Stimulated activated CD4-positive, alpha-beta T cell treated with anti-CD3 and anti-CD28 coated beads, Interleukin-1b, Interleukin-23, amount 100 ng/mL, for 1 hour (primary cell): ENCODE data around the gene GOLGA7B.

Source experiments
- DNase-seq, 2 donors: peaks; one replicate each; pipeline ENCODE4 v3.0.0-alpha.2; 2020; ENCODE audit warnings: low read depth in 2 of 2

GOLGA7B gene

DNA sequence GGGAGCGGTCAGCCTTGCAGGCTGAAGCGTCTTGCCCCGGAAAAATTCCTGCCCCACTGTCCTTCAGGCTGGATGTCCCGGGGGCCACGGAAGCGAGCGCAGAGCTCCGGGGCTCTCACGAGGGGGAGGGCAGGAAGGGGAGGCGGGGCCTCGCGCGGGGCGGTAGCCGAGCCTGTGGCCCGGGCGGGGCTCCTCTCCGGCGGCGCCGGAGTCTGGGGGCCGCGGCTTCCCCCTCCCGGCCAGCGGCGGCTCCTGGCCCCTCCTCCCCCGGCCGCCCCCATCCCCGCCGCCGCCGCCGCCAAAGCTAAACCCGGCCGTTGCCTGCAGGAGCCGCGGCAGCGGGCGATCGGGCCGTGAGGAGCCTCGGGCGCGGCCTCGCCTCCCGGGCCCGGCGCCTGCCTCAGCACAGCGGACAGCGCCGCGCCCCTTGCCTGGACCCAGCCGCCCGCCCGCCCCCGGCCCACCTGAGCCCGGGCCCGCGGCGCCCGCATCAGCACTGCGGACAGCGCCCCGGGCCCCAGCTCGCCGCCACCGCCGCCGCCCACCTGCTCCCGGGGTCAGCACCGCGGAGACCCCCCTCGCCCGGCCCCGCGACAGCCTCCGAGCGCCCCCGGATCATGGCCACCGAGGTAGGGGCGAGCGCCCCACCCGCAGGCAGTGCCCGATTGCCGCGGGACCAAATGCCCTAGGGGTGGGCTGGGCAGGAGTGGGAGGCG, at the start of gene GOLGA7B:
TSS of gene GOLGA7B (plus strand) at position 157 of the 716 bp plus-strand sequence. CDS start at position 618, 461 bp downstream.
- DNase-seq: peak in 1 of 2 donors; percentile 36

DNA sequence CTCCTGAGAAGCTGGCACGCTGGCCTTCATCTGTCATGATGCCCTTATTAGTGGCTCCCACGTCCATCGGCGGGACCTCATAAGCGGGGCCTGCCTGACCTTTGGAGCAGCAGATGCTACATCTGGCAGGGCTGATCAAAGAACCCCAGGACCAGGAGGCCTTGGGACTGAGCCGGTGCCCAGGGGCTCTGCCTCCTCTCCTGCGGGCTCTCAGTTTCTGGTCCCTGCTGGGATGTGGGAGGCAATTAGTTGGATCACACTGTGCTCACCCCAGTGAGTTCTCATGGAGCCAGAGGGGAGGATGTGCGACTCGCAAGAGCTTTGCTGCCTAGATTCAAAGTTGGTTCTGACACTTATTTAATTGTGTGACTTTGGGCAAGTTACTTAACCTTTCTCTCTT, 49.2 kb upstream of the GOLGA7B start:
- DNase-seq: no peak

DNA sequence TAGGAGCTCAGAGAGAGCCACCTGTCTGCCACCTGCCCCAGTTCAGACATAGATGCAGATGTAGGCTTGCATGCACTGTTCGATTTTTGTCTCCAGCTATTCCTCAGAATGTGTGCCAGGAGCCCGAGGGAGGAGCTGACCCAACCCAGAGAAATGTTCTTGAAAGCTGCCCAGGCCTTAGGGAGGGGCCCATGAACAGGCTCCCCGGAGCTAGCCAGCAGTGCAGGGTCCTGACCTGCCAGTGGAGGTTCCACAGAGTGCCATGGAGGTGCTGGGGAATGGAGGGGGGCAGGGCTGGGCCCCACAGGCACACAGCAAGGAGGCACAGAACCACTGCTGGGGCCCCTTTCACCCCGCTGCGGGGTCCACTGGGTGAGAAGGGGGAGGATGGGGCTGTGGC, 48.2 kb upstream of the GOLGA7B start:
- no peak for DNase-seq

DNA sequence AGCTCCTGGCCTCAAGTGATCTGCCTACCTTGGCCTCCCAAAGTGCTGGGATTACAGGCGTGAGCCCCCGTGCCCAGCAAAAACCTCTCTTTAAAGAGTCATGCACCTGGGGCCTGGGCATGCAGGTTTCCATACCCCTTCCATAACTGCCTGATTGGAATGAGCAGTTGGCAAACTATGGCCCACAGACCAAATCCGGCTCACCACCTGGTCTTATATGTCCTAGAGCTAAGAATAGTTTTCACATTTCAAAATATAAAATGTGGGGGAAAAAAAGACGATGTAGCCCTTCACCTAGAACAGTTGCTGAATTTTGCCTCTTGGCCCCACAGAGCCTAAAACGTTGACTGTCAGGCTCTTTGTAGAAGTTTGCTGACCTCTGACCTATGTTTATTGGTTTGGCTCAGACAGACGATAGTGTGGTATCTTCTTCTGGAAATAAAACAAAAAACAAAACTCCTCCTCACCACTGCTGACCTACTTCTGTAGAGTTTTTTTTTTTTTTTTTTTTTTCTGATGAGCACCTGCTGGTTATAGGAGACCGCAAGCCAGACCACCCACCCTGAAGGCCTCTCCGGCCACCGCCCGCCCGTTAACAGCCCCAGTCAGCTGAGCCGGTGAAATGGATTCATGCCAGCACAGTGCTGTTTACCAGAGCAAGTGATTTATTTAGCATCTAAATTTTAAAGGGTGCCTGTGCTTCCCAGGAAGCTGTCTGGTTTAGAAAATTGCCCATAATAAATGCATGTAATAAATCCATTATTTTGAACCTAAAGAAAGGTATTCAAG, 44.4 kb upstream of the GOLGA7B start:
- no peak for DNase-seq

DNA sequence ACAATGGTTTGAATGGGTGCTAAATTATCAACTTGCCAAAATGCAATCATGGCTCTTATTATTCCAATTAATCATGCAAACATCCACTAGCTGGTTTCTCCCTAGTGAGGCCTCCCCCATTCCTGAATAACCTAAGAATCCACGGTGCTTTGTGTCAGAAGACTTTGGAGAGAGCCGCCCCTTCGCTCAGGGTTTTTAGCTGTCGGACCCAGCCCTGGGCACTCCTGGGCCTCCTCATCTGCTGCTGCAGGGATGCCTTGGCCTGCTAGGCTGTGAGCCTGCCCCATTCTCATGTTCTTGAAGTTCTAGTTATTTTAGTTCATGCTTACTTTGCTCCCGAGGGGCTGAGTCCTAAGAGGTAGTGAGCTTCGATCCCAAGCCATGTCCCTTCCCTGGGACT, 43.7 kb upstream of the GOLGA7B start:
- DNase-seq: no peak

DNA sequence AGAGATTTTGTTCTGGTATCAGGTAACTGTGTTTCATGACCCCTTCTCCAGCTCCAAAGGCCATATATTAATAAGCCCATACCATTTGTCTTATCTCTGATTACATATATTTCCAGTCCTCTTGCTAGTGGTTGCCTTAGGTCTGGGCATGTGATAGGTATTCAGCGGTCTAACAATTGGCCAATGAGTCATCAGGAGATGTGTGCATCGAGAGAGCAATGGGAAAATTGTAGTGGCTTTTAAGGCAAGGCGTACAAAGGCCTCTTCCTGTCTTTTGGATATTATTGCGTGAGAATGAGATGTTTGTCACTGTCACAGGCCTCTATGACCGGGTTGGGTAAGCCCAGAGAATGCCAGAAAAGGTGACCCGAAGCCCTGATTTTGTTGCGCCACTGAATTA, 39.2 kb upstream of the GOLGA7B start:
- DNase-seq: no peak

DNA sequence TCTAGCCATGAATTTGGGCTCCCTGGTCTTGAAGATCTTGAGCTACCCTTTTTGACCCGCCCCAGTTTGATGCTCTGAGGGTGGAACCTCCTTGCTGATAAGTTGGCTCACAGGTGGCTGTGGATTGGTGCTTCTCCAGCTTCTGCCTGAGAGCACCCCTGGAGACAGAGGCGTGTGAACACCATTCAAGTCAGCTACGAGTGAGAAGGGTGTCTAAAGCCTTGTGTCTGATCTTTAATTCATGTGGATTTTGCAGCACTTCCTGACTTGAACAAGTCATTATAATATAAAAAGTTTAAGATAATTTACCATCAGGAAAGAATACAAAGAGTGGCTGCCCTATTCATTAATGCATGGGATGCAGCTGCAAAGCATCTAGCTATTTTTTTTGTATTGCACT, 37.7 kb upstream of the GOLGA7B start:
- DNase-seq: no peak

DNA sequence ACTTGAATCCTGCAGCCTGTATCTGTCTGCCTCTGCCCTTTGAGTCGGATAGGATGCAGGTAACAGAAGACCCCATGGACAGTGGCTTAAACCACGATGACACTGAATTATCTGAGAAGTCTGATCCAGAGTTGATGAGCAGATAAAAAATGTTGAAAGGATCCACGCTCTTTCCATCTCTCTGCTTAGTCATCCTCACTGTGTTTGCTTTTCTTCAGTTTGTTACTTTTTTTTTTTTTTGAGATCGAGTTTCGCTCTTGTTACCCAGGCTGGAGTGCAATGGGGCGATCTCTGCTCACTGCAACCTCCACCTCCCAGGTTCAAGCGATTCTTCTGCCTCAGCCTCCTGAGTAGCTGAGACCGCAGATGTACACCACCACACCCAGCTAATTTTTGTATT, 36.9 kb upstream of the GOLGA7B start:
- DNase-seq: no peak

DNA sequence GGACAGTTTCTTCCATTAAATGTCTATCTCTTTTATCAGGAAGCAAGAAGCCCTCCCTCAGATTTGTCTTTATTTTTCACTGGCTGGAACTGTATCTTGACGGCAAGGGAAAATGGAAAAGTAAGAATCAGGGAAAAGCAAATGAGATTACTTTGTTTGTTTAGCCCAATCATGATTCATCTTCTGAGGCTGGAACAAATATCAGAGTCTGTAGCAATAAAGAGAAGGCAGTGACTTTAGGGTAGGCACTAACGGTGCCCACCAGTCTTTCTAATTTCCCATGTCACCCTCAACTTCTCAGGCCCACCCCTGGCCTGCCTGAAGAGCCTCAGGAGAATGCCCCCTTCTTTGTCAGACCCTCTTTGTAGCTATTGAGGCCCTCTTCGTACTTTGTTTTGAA, 36.3 kb upstream of the GOLGA7B start:
- DNase-seq: no peak

DNA sequence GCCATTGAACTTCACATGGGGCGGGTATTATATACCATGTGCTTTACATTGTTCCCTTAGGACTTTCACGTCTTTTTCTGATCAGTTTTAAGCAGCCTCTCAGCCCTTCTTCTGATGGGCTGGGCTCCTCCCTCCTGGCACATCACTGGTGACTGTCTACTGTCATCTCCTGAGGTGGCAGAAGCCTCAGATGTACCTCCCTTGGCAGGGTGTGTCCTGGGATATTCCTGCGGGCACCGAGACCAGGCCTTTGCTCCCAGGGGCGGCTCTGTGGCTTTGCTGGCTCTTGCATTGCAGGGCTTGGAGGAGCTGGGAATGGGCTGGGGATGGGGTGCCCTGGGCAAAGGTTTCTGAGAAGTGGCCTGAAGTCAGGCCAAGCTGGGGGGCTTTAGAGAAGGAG, 34.6 kb upstream of the GOLGA7B start:
- DNase-seq: no peak

DNA sequence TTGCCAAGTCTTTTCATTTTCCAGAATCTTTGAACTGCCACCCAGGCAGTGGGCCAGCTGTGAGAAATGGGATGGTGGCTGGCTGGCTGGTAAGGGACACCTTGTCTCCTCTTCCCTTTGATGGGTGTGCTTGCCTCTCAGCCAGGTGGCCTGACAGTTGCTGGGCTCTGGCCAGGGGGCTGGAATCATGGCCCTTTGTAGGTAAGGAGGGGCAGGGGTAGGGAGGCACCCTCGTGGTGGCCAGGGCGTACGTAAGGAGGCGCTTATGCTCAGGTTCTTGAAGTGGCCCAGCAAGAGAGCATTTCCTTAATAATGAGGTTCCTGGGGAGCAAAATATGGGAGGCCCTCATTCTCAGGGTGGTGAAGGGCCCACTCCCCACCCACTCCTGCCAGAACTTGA, 33.0 kb upstream of the GOLGA7B start:
- no peak for DNase-seq

DNA sequence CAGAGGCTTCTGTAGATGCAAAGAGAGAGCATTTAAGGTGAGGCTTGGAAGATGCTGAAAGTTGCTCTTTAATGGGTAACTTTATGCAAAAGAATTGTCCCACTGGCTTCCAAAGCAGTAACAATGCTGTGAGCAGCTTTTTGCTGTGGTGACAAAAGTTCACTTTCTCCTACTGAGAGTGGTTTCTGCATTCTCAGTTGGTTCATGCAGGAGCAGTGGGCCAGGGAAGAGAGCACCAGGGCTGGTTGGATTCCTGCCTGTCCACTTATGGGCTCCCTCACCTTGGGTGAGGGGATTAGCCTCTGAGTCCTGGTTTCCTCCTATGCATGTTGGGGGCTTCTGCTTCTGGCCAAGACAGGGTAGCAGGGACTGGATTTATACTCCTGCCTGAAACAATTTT, 31.1 kb upstream of the GOLGA7B start:
- no peak for DNase-seq

DNA sequence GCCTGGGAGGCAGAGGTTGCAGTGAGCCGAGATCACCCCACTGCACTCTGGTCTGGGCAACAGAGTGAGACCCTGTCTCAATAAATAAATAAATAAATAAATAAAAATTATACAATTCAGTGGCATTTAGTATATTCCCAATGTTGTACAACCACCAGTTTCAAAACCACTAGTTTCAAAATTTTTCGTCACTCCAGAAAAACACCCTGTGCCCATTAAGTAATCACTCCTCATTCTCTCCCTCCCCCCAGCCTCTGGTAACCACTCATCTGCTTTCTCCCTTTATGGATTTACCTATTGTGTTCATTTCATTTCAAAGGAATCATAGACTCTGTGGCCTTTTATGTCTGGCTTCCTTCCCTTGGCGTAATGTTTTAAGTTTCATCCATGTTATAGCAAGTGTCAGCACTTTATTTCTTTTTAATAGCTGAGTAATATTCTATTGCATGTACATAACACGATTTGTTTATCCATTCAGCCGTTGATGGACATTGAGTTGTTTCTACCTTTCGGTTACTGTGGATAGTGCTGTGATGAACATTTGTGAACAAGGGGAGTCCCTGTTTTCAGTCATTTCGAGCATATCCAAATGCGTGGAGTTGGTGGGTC, 29.4 kb upstream of the GOLGA7B start:
- no peak for DNase-seq

DNA sequence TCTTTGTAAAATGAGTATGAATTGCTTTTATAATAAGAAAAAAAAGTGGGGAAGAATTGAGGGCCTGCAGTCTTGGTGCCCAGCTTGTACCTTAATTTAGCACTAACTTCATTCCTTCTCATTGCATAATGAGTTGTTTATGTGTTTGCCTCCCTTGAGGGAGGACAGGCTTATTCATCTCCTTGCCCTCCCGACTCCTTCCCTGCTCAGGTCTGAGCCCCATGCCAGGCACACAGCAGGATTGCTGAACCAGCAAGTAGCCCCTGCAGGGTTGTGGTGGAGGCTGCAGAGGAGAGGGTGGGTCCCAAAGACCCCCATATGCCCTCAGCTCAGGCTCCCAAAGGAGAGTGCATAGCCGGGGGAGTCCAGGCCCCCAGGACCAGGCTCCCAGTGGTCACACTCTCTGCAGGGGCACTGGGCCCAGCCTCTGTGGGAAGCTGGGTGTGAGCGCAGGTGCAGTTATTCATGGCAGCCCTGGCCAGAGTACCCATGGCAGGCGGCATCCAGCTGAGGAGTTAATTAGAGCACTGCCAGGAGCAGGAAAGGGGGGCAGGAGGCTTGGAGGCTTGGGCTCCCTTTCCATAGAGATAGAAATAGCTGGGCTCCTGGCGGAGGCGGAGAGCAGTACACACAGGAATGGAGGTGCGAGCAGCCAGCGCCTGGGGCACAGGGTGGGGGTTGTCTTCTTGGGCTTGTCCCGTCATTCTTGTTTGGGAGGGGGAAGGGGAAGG, 28.2 kb upstream of the GOLGA7B start:
- DNase-seq: no peak

DNA sequence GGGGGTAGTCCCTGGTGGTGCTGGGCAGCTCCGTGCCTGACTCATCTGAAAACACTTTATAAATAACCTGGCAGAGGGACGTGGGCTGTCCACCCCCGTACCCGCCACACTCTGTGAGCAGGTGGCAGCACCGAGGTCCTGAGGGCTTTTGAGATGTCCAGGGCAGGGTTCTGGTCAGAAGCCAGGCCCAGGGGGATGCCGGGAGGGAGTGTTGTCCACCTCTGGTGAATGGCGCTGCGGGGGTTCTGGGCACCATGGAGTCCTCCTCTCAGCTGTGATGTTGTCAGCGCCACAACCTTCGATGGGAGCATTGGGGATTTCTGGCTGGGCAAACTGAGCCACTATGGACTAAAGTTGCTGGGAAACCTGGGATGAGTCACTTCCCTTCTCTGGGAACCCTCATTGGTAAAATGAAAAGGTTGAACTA, 27.4 kb upstream of the GOLGA7B start:
- DNase-seq: no peak

DNA sequence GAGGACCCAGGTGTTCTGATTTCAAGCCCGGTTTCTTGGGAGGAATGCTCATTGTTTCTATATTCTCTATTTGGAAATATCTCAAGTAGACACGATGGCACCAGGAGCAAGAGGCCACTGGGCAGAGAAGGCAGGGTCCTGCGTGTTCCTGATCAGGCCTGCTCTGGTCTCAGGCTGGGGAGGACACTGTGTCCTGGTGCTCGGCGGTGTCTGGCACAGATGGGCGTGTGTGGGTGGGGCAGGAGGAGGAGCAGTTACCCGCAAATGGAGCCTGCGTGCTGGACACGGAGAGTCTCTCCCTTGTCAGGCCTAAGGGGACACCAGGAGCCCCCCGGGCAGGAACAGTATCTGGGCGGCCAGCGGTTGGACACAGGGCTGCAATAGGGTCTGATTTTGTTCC, 25.9 kb upstream of the GOLGA7B start:
- DNase-seq: no peak

DNA sequence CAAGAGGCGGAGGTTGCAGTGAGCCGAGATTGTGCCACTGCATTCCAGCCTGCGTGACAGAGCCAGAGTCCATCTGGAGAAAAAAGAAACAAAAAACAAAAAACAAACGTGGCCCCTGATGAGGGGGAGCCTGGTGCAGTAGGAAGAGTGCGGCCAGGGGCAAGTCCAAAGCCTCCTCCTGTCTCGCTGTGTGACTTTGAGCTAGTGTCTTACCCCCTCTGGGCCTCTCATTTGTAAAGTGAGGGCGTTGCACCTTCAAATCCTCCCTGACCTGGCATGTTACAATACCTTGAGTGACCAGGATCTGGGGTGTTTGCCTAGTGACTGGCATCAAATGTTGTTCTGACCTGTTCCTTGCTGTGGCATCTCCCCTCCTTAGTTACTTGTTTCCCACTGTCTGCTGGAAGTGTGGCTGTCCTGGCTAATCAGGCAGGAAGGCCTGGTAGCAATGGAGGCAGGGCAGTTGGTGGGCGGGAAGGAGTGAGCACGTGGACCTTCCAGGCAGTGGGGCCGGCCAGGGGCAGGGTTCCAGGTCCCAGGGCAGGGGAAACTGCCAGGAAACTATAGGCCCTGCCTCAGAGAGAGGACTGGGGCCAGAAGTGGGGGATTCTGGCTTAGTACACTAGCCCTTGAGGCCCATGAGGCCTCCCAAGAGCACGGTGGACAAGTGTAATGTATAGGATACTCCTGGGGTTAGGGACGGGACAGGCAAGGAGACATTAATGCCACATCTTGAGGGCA, 24.5 kb upstream of the GOLGA7B start:
- DNase-seq: no peak

DNA sequence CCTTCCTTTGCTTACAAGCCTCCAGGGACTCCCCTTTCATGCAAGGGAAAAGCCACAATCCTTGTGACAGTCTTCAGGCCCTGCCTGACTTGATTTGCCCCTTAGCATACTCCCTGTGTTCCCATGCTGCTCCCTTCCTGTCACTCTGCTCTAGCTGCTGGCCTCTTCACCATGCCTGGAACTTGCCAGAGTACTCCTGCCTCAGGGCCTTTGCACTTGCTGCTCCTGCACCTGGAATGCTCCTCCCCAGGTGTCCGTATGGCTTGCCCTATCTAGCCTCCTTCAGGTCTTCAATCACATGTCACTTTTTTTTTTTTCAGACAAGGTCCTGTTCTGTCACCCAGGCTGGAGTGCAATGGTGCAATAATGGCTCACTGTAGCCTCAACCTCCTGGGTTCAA, 22.8 kb upstream of the GOLGA7B start:
- DNase-seq: no peak

DNA sequence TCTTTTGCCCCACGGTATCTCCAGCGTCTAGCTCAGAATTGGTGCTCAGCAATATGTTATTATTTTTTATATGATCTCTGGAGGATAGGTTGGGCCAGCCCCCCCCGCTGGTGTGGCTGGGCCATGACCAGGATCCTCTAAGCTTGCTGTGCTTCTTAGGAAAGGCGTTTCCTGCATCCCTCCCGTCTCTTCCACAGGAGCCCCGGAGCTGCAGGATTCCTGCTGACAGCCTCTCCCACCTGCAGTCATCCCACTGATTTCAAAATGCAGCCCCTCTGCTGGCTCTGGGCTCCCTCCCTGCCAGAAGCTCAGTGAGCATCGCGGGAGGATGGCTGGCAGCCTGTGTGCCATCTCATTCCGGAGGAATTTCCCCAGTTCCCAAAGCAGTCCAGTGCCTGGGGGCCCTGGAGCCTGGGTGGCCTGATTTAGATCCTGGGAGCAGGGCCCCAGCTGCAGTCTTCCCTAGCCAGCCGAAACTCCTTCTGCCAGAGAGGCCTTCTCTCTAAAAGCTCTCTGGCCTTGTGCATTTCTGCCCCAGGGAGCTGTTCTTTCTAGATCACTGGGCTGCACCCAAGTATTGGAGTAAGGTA, 21.8 kb upstream of the GOLGA7B start:
- DNase-seq: no peak

DNA sequence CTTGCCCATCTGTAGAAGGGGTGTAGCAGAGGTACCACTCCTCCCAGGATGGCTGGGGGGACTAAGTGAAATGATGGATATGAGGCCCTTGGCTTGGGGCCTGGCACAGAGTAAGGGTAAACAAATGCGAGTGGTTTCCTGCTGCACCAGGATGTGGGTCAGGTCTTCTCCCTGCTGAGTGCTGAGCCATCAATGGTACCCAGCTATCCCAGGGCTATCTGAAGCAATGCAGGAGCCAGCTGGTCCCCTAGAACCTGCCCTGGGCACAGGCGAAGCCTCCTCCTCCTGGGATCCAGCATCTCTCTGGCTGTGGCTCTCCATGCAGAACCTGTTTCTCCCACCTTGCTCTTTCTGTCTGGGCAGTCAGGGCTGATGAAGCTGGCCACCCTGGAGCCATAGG, 20.9 kb upstream of the GOLGA7B start:
- no peak for DNase-seq

DNA sequence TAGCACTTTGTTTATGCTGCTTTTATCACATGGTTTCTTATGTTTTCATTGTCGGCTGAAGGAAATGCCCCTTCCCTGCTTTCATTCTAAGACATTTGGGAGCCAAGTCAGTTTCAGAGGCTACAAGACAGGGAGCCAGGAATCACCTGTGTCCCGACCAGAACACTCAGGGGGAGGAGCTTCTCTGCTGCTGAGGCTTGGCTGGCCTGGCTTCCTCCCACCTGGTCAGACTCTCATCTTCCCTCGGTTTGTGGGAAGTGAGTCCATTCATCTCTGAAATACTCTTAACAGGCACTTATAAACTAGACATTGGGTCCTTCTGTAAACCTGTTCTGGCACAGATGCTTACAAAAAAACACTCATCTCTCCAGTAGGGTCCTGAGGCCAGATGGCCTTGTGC, 19.6 kb upstream of the GOLGA7B start:
- no peak for DNase-seq
